ENCODE data around the gene CASP12. TPM values are rescaled to one million over a fixed set of nuclear protein-coding genes. Genes with fewer than 3 reads are reported as not detected.

The CASP12 gene
- total and polyA plus RNA-seq, 9 of the 15 experiments (the other 6 are each of a cell fraction or from before 2014, with no cell fraction given): not detected

DNA sequence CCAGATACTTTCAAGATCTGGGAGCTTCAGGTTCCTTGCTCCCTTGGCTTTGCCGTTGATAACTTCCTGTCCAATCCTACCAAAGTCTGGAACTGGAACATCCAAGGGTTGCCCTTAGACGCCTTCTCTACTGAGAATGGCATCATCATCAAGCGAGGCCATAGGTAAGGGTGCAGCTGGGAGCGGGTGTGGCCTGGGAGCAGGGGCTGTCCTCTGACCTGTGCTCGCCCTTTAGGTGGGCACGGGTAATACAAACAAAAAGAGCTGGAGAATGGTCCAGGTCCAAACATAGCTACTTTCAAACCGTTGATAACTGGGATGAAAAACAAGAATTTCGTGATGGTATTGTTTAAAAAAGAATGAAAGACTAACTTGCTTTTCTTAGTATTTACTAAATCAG, 25.0 kb downstream of the CASP12 start:
- H4K20me1 ChIP-seq (replicated peaks; ENCODE audit: control insufficient read depth, insufficient read depth, low read length): no peaks in the 10 kb centered on the region
- intact Hi-C loops (cut with micrococcal nuclease): no loop called here
- no TSS peak for BruUV-seq (replicated peaks)
- no peaks in the 10 kb centered on the region for H3K4me1 ChIP-seq (replicated peaks in 1 of 2; ENCODE audit: control insufficient read depth in 2 of 2, insufficient read depth in 2 of 2, low read length in 2 of 2)
- POLR2A ChIA-PET: no interaction called here
- no peaks in the 10 kb centered on the region for H3K9me3 ChIP-seq (replicated peaks; ENCODE audit: control insufficient read depth, insufficient read depth, low read depth, low read length)
- no peak overlapping the region for H3K4me3 ChIP-seq
- H3K27me3 ChIP-seq (ENCODE audit: control insufficient read depth in 2 of 2, insufficient read depth in 2 of 2, low read length in 2 of 2): no peaks in the 10 kb centered on the region
- H3K79me2 ChIP-seq (ENCODE audit: control insufficient read depth, insufficient read depth, low read length): no peaks in the 10 kb centered on the region
- H3K27ac ChIP-seq (ENCODE audit: extremely low read depth, low read depth, low read length): no peak overlapping the region
- no peaks in the 10 kb centered on the region for H3K9me1 ChIP-seq (ENCODE audit: control insufficient read depth, insufficient read depth, low read length)
- CTCF ChIA-PET (ENCODE audit: low intra/inter-chr PET ratio): no interaction called here
- H2AFZ ChIP-seq (ENCODE audit: low read depth, low read length): no peak overlapping the region
- no peak overlapping the region for H3K4me2 ChIP-seq (ENCODE audit: insufficient read depth, low read length)
- ATAC-seq (no peak), FAIRE-seq (no peak), DNase-seq (ENCODE audit: extremely low read depth in 1 of 4, low spot score in 3 of 4) (peak; percentile 3 to 11 (median 9))
- no peak overlapping the region for H3K9ac ChIP-seq (ENCODE audit: insufficient read depth in 1 of 2, low read depth in 2 of 2, low read length in 2 of 2)
- in situ Hi-C loops (cut with MboI): no loop called here
- no peak for TF ChIP-seq SIN3A (IDR thresholded peaks at IDR 0.05; ENCODE audit: borderline replicate concordance in 2 of 2, control insufficient read depth in 1 of 2, low read depth in 2 of 2, low read length in 2 of 2)
- TF ChIP-seq, protein P1, sequence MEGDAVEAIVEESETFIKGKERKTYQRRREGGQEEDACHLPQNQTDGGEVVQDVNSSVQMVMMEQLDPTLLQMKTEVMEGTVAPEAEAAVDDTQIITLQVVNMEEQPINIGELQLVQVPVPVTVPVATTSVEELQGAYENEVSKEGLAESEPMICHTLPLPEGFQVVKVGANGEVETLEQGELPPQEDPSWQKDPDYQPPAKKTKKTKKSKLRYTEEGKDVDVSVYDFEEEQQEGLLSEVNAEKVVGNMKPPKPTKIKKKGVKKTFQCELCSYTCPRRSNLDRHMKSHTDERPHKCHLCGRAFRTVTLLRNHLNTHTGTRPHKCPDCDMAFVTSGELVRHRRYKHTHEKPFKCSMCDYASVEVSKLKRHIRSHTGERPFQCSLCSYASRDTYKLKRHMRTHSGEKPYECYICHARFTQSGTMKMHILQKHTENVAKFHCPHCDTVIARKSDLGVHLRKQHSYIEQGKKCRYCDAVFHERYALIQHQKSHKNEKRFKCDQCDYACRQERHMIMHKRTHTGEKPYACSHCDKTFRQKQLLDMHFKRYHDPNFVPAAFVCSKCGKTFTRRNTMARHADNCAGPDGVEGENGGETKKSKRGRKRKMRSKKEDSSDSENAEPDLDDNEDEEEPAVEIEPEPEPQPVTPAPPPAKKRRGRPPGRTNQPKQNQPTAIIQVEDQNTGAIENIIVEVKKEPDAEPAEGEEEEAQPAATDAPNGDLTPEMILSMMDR (IDR thresholded peaks at IDR 0.05 in 2 of 3, conservative IDR thresholded peaks at IDR 0.05 in 1 of 3; ENCODE audit: insufficient read depth in 2 of 3, low read depth in 1 of 3, low read length in 3 of 3): 0 out of 6 replicates have a peak, but pooled peaks of 1 of the 3 experiments have one; percentile 23
- H3K36me3 ChIP-seq (ENCODE audit: control insufficient read depth, insufficient read depth, low read length): no peaks in the 10 kb centered on the region
- WGBS (ENCODE audit: insufficient coverage, low coverage, missing lambda C conversion rate): 0% methylated on average over 6 of the region's 8 CpGs

DNA sequence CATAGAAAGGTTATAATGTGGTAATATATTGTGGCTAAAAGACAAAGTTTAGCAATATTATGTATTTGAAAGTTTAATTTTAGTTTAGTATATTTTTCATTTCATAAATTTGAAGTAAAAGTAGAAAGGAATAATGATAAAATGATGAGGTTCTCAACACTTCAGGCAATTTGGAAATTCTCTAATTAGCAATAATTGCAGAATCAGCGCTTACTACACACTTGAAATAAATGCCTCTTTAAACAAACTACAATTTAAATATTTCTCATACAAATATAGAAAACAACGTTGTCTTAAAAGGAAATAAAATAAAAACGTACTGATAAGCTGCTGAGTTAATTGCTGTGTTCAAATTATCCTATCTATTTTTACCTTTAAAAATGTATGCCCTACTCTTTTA, 25.9 kb downstream of the CASP12 start:
- no peaks in the 10 kb centered on the region for H3K36me3 ChIP-seq (ENCODE audit: control insufficient read depth, insufficient read depth, low read length)
- no peaks in the 10 kb centered on the region for H3K27me3 ChIP-seq (ENCODE audit: control insufficient read depth in 2 of 2, insufficient read depth in 2 of 2, low read length in 2 of 2)
- no peak overlapping the region for H3K4me3 ChIP-seq
- no peak overlapping the region for H3K9ac ChIP-seq (ENCODE audit: insufficient read depth in 1 of 2, low read depth in 2 of 2, low read length in 2 of 2)
- BruUV-seq (replicated peaks): no TSS peak
- intact Hi-C loops (cut with micrococcal nuclease): no loop called here
- no peaks in the 10 kb centered on the region for H3K9me1 ChIP-seq (ENCODE audit: control insufficient read depth, insufficient read depth, low read length)
- ATAC-seq (no peak), FAIRE-seq (no peak), DNase-seq (ENCODE audit: extremely low read depth in 1 of 4, low spot score in 3 of 4) (no peak)
- H3K9me3 ChIP-seq (replicated peaks; ENCODE audit: control insufficient read depth, insufficient read depth, low read depth, low read length): no peaks in the 10 kb centered on the region; the same call in 1 of the 2 replicates
- no peaks in the 10 kb centered on the region for H3K4me1 ChIP-seq (replicated peaks in 1 of 2; ENCODE audit: control insufficient read depth in 2 of 2, insufficient read depth in 2 of 2, low read length in 2 of 2)
- ChIA-PET CTCF (ENCODE audit: low intra/inter-chr PET ratio) (no interaction called here), POLR2A (no interaction called here)
- H3K27ac ChIP-seq (ENCODE audit: extremely low read depth, low read depth, low read length): no peak overlapping the region
- no peak overlapping the region for H2AFZ ChIP-seq (ENCODE audit: low read depth, low read length)
- in situ Hi-C loops (cut with MboI): no loop called here
- no peaks in the 10 kb centered on the region for H3K79me2 ChIP-seq (ENCODE audit: control insufficient read depth, insufficient read depth, low read length)
- no peaks in the 10 kb centered on the region for H4K20me1 ChIP-seq (replicated peaks; ENCODE audit: control insufficient read depth, insufficient read depth, low read length)
- 2% methylated on average over 3 of the region's 3 CpGs for WGBS (ENCODE audit: insufficient coverage, low coverage, missing lambda C conversion rate)
- H3K4me2 ChIP-seq (ENCODE audit: insufficient read depth, low read length): no peak overlapping the region
- TF ChIP-seq TBP (optimal IDR thresholded peaks at IDR 0.05; ENCODE audit: low read depth, low read length) (no peak), PRPF4 (IDR thresholded peaks at IDR 0.05; ENCODE audit: insufficient read depth, low read depth, low read length, poor library complexity, severe bottlenecking) (no peak), PHF20 (IDR thresholded peaks at IDR 0.05; ENCODE audit: partially characterized antibody) (no peak), ZNF76 (CRISPR knock-in tag; IDR thresholded peaks at IDR 0.05; ENCODE audit: borderline replicate concordance) (no peak), MEIS2 (IDR thresholded peaks at IDR 0.05; ENCODE audit: partially characterized antibody) (no peak), ARID1B (IDR thresholded peaks at IDR 0.05) (no peak), MBD2 (IDR thresholded peaks at IDR 0.05; ENCODE audit: borderline replicate concordance, low read depth) (no peak), HMGN3 (IDR thresholded peaks at IDR 0.05; ENCODE audit: borderline replicate concordance, extremely low read depth, insufficient read length, low read depth, low read length) (no peak), CBX5 (IDR thresholded peaks at IDR 0.05; ENCODE audit: borderline replicate concordance, low read depth) (no peak), MAFG (tag; conservative IDR thresholded peaks at IDR 0.05) (no peak)
- TF ChIP-seq, protein P2, sequence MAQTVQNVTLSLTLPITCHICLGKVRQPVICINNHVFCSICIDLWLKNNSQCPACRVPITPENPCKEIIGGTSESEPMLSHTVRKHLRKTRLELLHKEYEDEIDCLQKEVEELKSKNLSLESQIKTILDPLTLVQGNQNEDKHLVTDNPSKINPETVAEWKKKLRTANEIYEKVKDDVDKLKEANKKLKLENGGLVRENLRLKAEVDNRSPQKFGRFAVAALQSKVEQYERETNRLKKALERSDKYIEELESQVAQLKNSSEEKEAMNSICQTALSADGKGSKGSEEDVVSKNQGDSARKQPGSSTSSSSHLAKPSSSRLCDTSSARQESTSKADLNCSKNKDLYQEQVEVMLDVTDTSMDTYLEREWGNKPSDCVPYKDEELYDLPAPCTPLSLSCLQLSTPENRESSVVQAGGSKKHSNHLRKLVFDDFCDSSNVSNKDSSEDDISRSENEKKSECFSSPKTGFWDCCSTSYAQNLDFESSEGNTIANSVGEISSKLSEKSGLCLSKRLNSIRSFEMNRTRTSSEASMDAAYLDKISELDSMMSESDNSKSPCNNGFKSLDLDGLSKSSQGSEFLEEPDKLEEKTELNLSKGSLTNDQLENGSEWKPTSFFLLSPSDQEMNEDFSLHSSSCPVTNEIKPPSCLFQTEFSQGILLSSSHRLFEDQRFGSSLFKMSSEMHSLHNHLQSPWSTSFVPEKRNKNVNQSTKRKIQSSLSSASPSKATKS (CRISPR knock-in tag; IDR thresholded peaks at IDR 0.05): no peak
